AG04449 (cell line): Measurements from ENCODE around the gene ACAP3.

Experiments used
- CTCF ChIA-PET: fragments of 350-600 bp; formaldehyde crosslinking; extraction: SDS; loops from one replicate; lab custom pipeline; 2021; ENCODE audit warnings: antibody characterized with exemption; lab: Yijun Ruan, JAX
- POLR2A ChIA-PET: fragments of 400-600, 350-600 bp; formaldehyde crosslinking; extraction: SDS; loops from one replicate; lab custom pipeline; 2020; ENCODE audit warnings: antibody characterized with exemption, inconsistent platforms; lab: Yijun Ruan, JAX
- DNase-seq: peaks from one replicate; pipeline ENCODE4 v3.0.0-alpha.2; 2010; ENCODE audit warnings: low read depth, low spot score
- H3K4me3 ChIP-seq: 2 replicates; pipeline ENCODE4 v1.5.1; 2011; ENCODE audit warnings: low read depth, mild to moderate bottlenecking, control low read depth, low read length
- TF ChIP-seq, protein P1 (sequence below): IDR thresholded peaks from one replicate; pipeline ENCODE4 v1.5.1; 2011; ENCODE audit warnings: mild to moderate bottlenecking, moderate library complexity, low read length, control low read depth, inconsistent platforms; ENCODE audit not compliant: insufficient read depth; ENCODE audit errors: missing control alignments

The ACAP3 gene

DNA sequence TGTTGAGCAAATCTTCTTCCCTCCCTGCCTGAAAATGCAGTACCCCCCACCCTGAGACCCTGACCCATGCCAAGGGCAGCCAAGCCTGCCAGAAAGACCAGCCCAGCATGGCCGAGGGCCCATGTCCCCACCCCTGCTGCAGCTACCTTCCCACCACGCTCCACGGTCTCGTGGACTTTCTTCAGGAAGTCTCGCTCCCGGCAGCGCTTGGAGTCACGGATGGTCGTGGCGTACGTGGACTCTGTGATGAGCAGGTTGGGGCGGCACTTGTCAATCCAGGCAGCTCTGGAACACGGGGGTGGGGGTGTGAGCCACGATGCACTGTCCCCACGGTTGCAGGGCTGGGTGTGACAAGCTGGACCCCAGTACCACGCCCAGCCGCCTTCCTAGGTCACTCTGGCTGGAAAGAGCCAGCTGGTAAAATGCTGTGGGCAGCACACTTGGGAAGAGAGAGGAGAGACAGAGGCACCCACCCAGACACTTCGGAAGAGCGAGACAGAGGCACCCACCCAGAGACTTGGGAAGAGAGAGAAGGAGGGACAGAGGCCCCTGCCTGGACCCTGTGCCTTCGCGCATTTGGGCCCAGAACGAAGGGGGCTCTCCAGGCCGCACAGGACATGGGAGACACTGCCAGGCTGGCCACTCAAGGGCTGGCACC is 7.1 kb upstream of the ACAP3 start:
- TF ChIP-seq, protein P1, sequence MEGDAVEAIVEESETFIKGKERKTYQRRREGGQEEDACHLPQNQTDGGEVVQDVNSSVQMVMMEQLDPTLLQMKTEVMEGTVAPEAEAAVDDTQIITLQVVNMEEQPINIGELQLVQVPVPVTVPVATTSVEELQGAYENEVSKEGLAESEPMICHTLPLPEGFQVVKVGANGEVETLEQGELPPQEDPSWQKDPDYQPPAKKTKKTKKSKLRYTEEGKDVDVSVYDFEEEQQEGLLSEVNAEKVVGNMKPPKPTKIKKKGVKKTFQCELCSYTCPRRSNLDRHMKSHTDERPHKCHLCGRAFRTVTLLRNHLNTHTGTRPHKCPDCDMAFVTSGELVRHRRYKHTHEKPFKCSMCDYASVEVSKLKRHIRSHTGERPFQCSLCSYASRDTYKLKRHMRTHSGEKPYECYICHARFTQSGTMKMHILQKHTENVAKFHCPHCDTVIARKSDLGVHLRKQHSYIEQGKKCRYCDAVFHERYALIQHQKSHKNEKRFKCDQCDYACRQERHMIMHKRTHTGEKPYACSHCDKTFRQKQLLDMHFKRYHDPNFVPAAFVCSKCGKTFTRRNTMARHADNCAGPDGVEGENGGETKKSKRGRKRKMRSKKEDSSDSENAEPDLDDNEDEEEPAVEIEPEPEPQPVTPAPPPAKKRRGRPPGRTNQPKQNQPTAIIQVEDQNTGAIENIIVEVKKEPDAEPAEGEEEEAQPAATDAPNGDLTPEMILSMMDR: no peak
- no peak for DNase-seq
- no peak overlapping the region for H3K4me3 ChIP-seq
- POLR2A ChIA-PET: no interaction called here
- CTCF ChIA-PET: interaction anchor here (0.8 to 1.0 kb wide), 2 partner anchors 56 to 59 kb away, joined by 3 read pairs; no protein-coding TSS in a partner anchor

DNA sequence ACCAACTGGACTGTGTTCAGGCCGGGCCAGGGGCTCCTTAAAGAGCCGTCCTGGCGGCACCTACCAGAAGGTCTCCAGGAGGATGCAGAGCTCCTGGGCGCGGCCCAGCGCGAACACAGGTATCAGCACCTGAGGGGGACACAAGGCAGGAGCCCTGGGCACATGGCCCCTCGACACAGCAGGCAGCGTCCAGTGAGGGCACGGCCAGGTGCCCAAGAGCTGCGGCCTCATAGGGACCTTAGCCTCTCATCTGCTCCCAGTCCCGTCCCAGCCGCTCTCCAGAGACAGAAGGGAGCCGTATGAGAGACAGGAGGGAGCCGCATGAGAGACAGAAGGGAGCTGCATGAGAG is 6.5 kb upstream of the ACAP3 start:
- no peak overlapping the region for H3K4me3 ChIP-seq
- POLR2A ChIA-PET: no interaction called here
- no peak for DNase-seq
- TF ChIP-seq, protein P1: no peak
- CTCF ChIA-PET: interaction anchor here (1.2 kb wide), 1 partner anchor 192 kb away, joined by 3 read pairs; no protein-coding TSS in a partner anchor

DNA sequence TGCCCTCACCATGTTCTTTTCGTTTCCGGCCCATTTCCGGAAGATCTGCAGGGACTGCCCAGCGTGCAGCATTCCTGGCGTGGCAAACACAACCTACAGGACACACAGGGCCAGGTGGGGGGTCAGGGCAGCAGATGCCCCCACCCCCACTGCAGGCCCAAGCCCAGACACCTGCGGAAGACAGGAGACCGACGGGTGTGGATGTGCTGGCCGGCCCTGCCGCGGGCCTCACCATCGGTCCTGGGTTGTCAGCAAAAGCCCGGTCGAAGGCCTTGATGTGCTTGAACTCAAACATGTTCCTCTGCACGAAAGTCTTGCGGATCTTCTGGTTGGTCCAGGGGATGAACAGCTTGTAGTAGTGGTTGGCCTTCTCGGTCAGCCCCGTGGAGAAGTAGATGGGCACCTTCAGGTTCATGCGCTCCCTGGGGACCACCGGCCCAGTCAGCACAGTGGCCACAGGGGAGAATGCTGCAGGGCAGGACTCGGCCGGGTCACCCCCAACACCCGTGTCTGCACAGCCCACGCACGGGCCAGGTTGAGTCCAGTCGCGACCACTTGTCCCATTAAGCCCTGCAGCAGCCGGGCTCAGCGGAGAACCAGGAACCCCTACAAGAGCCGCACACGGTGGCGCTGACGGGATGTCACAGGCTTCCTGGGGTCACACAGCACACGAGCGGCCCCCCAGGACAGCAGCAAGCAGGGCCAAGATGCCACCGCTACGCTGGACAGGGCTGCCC is 5.9 kb upstream of the ACAP3 start:
- no peak for DNase-seq
- TF ChIP-seq, protein P1: no peak
- ChIA-PET CTCF (interaction anchor here (1.2 to 1.7 kb wide), 3 partner anchors 59 to 192 kb away, joined by 3 to 10 read pairs (median 4); no protein-coding TSS in a partner anchor), POLR2A (no interaction called here)
- no peak overlapping the region for H3K4me3 ChIP-seq

DNA sequence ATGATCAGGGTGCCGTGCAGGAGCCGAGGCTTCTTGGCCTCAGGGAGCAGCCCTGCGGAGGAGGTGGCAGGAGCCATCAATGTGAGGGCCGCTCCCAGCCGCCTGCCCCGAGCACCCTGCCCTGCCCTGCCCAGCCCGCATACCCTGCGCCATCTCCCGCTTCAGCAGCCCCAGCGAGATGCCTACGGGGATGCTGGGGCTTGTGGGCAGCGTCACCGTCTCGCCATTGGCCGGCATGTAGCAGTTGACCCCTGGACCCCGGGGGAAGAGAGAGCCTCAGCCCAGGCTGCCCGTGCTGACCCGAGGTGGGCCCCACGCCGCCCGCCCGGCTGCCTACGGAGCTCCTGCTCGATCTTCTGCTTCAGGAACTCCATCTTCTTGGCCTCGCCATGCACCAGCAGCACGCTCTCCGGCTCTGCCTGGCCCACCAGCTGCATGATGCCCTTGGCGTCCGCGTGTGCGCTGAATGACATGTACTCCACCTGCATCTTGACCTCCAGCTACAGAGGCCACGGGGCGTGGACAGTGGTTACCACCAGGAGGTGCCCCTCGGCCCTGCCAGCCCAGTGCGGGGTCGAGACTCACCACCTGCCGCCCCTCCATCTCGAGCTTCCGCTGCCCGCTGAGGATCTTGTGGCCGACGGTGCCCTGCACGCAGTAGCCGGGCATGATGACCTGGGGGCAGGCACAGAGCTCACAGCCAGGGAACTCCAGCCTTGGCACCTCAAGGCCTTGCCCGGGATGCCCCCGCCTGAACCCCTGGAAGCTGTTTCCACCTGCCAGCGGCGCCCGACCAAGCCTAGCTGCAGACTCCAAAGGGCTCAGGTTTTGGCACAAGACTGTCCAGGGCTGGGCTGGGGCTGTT is 5.0 kb upstream of the ACAP3 start:
- ChIA-PET CTCF (interaction anchor here (1.2 to 1.7 kb wide), 3 partner anchors 60 to 193 kb away, joined by 3 to 10 read pairs (median 4); no protein-coding TSS in a partner anchor), POLR2A (interaction anchor here (0.7 kb wide), 1 partner anchor 1093 kb away, joined by 3 read pairs; no protein-coding TSS in a partner anchor)

DNA sequence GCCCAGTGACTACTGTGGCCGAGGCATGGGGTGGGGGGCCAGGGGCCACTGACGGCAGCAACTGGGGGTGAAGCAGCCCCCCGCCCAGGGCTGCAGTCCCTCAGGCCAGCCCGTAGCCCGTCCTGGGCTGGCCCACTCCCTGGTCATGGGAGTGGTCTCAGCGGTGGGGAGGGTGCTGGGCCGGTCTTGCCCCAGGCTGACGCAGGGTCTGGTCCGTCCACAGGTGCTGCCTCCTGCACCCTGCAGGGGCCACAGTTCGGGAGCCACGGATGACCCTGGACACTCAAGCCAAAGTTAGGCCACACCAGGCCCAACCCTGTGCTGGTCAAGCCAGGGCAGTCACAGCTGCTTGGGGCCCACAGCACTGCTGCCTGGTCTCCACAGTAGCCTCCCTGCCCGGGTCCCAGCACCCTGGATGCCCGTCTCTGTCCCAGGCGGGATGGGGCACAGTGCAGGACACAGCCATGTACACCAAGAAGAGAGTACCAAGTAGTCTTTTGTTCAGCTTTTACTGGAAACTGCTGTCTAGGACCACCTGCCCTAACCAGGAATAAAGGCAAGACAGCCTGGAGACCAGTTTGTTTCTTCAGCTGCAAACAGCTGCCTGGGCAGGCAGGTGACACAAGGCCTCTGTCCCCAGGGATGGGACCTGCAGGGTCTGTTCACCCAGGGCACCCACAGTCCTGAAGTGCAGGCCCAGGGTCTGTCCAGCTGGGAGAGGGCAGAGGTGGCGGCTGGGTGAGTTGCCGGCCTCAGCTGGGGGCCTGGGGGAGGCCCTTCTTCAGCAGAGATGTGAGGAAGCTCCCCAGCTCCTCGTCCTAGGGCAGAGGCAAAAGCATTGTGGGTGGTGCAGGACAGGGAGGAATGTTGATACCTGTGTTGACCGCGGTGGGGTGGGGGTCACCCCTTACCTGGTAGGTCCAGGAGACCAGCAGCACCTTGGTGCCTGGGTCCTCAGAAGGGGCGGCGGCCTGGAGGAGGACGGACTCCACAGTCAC is 3.7 kb upstream of the ACAP3 start:
- H3K4me3 ChIP-seq: no peak overlapping the region
- DNase-seq: no peak
- ChIA-PET CTCF (interaction anchor here (0.7 kb wide), 1 partner anchor 59 kb away, joined by 3 read pairs; no protein-coding TSS in a partner anchor), POLR2A (interaction anchor here (0.7 to 1.2 kb wide), 2 partner anchors 9 to 1094 kb away, joined by 3 read pairs; no protein-coding TSS in a partner anchor)
- TF ChIP-seq, protein P1: no peak

More for the DNA sequence above, 5.0 kb upstream of the ACAP3 start:
- no peak for DNase-seq
- TF ChIP-seq, protein P1: no peak
- H3K4me3 ChIP-seq: no peak overlapping the region
